CD4-positive, alpha-beta T cell treated with Interleukin-10 for 1 hour (primary cell): Measurements from ENCODE around the gene TOP3A.
"Not testable (repeated sequence)": the region's sequence is repeated elsewhere in the genome, so short reads cannot be mapped to it uniquely, and the experiment has no call there.

Source experiments
- DNase-seq: peaks from one replicate; pipeline ENCODE4 v3.0.0-alpha.2; 2020

Gene TOP3A

GRCh38 chr17:18323007-18323406 is 8.2 kb upstream of the TOP3A start:
- DNase-seq: no peak

- DNase-seq: no peak
These were observed 7.7 kb upstream of the TOP3A start for GRCh38 chr17:18322522-18322921.

- no peak for DNase-seq
These were observed 6.5 kb upstream of the TOP3A start for GRCh38 chr17:18321309-18321708.

- no peak for DNase-seq
These were observed 5.5 kb upstream of the TOP3A start for GRCh38 chr17:18320301-18320700.

GRCh38 chr17:18319604-18320256 is 4.9 kb upstream of the TOP3A start:
- DNase-seq: peak; percentile 11

- DNase-seq: no peak
These were observed 4.1 kb upstream of the TOP3A start for GRCh38 chr17:18318771-18319450.

GRCh38 chr17:18318117-18318516 is 3.3 kb upstream of the TOP3A start:
- DNase-seq: no peak

- no peak for DNase-seq
These were observed 1.2 kb upstream of the TOP3A start for GRCh38 chr17:18315961-18316360.

GRCh38 chr17:18315562-18315922 is 748 bp upstream of the TOP3A start:
- peak; percentile 61 for DNase-seq

- DNase-seq: peak; percentile 7
These were observed 599 bp downstream of the TOP3A start for GRCh38 chr17:18314059-18314730.

- DNase-seq: no peak
These were observed 5.6 kb downstream of the TOP3A start for GRCh38 chr17:18309202-18309601.

- DNase-seq: not testable (repeated sequence)
These were observed 11.6 kb downstream of the TOP3A start for GRCh38 chr17:18303206-18303605.

GRCh38 chr17:18300725-18301480 is 13.9 kb downstream of the TOP3A start:
- no peak for DNase-seq

GRCh38 chr17:18298061-18298460 is 16.7 kb downstream of the TOP3A start:
- DNase-seq: not testable (repeated sequence)

- no peak for DNase-seq
These were observed 22.9 kb downstream of the TOP3A start for GRCh38 chr17:18291718-18292540.

- no peak for DNase-seq
These were observed 29.5 kb downstream of the TOP3A start for GRCh38 chr17:18285296-18285695.

- no peak for DNase-seq
These were observed 33.0 kb downstream of the TOP3A start for GRCh38 chr17:18281788-18282187.

- DNase-seq: no peak
These were observed 33.9 kb downstream of the TOP3A start for GRCh38 chr17:18280766-18281371.

- DNase-seq: no peak
These were observed 34.5 kb downstream of the TOP3A start for GRCh38 chr17:18280249-18280648.

GRCh38 chr17:18278867-18279266 is 35.9 kb downstream of the TOP3A start:
- no peak for DNase-seq

- no peak for DNase-seq
These were observed 37.7 kb downstream of the TOP3A start for GRCh38 chr17:18277076-18277475.
